GM12878 (cell line): ENCODE data around the gene ADAMTS4. TPM values are rescaled to one million over a fixed set of nuclear protein-coding genes. Genes with fewer than 3 reads are reported as not detected.
A peak's percentile ranks its signal among the peaks of the same experiment; 100 is the strongest.

ENCODE experiments used
- ATAC-seq: fragments of 200-7000 bp; cut with Tn5 transposase; 3 replicates; pipeline ENCODE4 v1.9.1; 2020; ENCODE audit warnings: mild to moderate bottlenecking, moderate library complexity
- BruUV-seq: library from RNA; stranded (reverse); fragments of 400-500 nt; replicated peaks from 2 replicates; lab custom pipeline; 2021; lab: Mats Ljungman, UMichigan
- CTCF ChIA-PET: fragments of 300-600 bp; sonication (Branson Sonifier 250); formaldehyde crosslinking; extraction: SDS; loops from one replicate; lab custom pipeline; 2021; ENCODE audit warnings: inconsistent platforms; lab: Yijun Ruan, JAX
- POLR2A ChIA-PET: fragments of 350-600 bp; formaldehyde crosslinking; extraction: SDS; loops from one replicate; lab custom pipeline; 2021; ENCODE audit warnings: inconsistent platforms; lab: Charles Lee
- RAD21 ChIA-PET: fragments of 300-600 bp; sonication (Branson Sonifier 250); formaldehyde crosslinking; loops from one replicate; lab custom pipeline; 2023; ENCODE audit warnings: antibody characterized with exemption; ENCODE audit not compliant: unreplicated experiment; lab: Charles Lee
- SMC1A ChIA-PET: fragments of 300-600 bp; sonication (Branson Sonifier 250); formaldehyde crosslinking; loops from one replicate; lab custom pipeline; 2023; ENCODE audit not compliant: unreplicated experiment, uncharacterized antibody; lab: Charles Lee
- DNase-seq: peaks from one replicate; pipeline ENCODE4 v3.0.0-alpha.2; 2011; ENCODE audit warnings: low read depth, low spot score
- FAIRE-seq: peaks from 3 replicates; lab custom pipeline; 2011; peaks lifted over from hg19 to GRCh38; lab: Jason Lieb, UNC
- H2AFZ ChIP-seq: 2 replicates; pipeline ENCODE4 v1.6.0; 2011; ENCODE audit warnings: low read depth, low read length, control low read depth; ENCODE audit not compliant: control insufficient read depth
- H3K27ac ChIP-seq: 2 replicates; pipeline ENCODE4 v1.5.1; 2011; ENCODE audit warnings: control low read depth; ENCODE audit not compliant: control insufficient read depth, insufficient read depth
- H3K27me3 ChIP-seq, 2 experiments: replicated peaks in 1 of 2; 2 replicates each; pipeline versions ENCODE4 v1.6.0 to v1.6.1; 2011; ENCODE audit warnings: low read length in 1 of 2; ENCODE audit not compliant: control insufficient read depth in 2 of 2, insufficient read depth in 2 of 2
- H3K36me3 ChIP-seq, 2 experiments: 2 replicates each; pipeline ENCODE4 v1.5.1; 2011; ENCODE audit warnings: low read length in 1 of 2; ENCODE audit not compliant: control insufficient read depth in 2 of 2, insufficient read depth in 2 of 2
- H3K4me1 ChIP-seq: 2 replicates; pipeline ENCODE4 v1.6.1; 2011; ENCODE audit warnings: mild to moderate bottlenecking, low read length, moderate library complexity, mixed read lengths; ENCODE audit not compliant: control insufficient read depth, insufficient read depth
- H3K4me2 ChIP-seq: 2 replicates; pipeline ENCODE4 v1.6.0; 2011; ENCODE audit warnings: control low read depth; ENCODE audit not compliant: control insufficient read depth, insufficient read depth
- H3K4me3 ChIP-seq: fragments of 200-600 bp; sonication (generic); 2 replicates; pipeline ENCODE4 v1.5.1; 2016
- H3K79me2 ChIP-seq: 2 replicates; pipeline ENCODE4 v1.6.0; 2011; ENCODE audit warnings: low read length; ENCODE audit not compliant: control insufficient read depth, insufficient read depth
- H3K9ac ChIP-seq: 2 replicates; pipeline ENCODE4 v1.8.0; 2011; ENCODE audit warnings: low read length, control low read depth, mixed read lengths; ENCODE audit not compliant: control insufficient read depth, insufficient read depth
- H3K9me3 ChIP-seq: replicated peaks from 3 replicates; pipeline ENCODE4 v1.5.1; 2011; ENCODE audit warnings: mild to moderate bottlenecking, low read length; ENCODE audit not compliant: control insufficient read depth, insufficient read depth
- H4K20me1 ChIP-seq: 2 replicates; pipeline ENCODE4 v1.6.0; 2011; ENCODE audit not compliant: control insufficient read depth, insufficient read depth
- CHD1 ChIP-seq: IDR thresholded peaks from 2 replicates; pipeline ENCODE4 v1.6.1; 2012; ENCODE audit warnings: low read depth, low read length, improper control_type of control experiment
- EGR1 ChIP-seq, 2 experiments: IDR thresholded peaks; 1 replicate in 1 of 2; 2 replicates in 1 of 2; pipeline ENCODE4 v1.6.1; 2011 to 2012; ENCODE audit warnings: low read depth in 2 of 2, low read length in 2 of 2, borderline replicate concordance in 1 of 2, mild to moderate bottlenecking in 1 of 2, moderate library complexity in 1 of 2
- HSF1 ChIP-seq: fragments of 150-350 bp; IDR thresholded peaks from 2 replicates; pipeline ENCODE4 v1.6.1; 2014; ENCODE audit warnings: mild to moderate bottlenecking, low read depth, low read length
- MYB ChIP-seq: fragments of 150-350 bp; IDR thresholded peaks from 2 replicates; pipeline ENCODE4 v1.6.1; 2014; ENCODE audit warnings: mild to moderate bottlenecking, low read depth, low read length, borderline replicate concordance
- NFIC ChIP-seq: IDR thresholded peaks from 2 replicates; pipeline ENCODE4 v1.6.1; 2012; ENCODE audit warnings: low read depth, mild to moderate bottlenecking, inconsistent platforms, low read length, moderate library complexity
- PBX3 ChIP-seq: IDR thresholded peaks from 2 replicates; pipeline ENCODE4 v1.6.1; 2011; ENCODE audit warnings: mild to moderate bottlenecking, low read depth, low read length, moderate library complexity; ENCODE audit not compliant: insufficient replicate concordance
- PML ChIP-seq: IDR thresholded peaks from 2 replicates; pipeline ENCODE4 v1.6.1; 2012; ENCODE audit warnings: low read length, inconsistent platforms
- POLR2AphosphoS5 ChIP-seq: IDR thresholded peaks from 2 replicates; pipeline ENCODE4 v1.6.1; 2011; ENCODE audit warnings: mild to moderate bottlenecking, low read length, inconsistent platforms
- SMARCA5 ChIP-seq: fragments of 450-650 bp; IDR thresholded peaks from 2 replicates; pipeline ENCODE4 v1.6.1; 2017; ENCODE audit warnings: mild to moderate bottlenecking
- SP1 ChIP-seq: IDR thresholded peaks from one replicate; pipeline ENCODE4 v1.6.1; 2011; ENCODE audit warnings: low read depth, low read length
- SPI1 ChIP-seq: IDR thresholded peaks from 2 replicates; pipeline ENCODE4 v1.6.1; 2011; ENCODE audit warnings: low read depth, mild to moderate bottlenecking, low read length, moderate library complexity, borderline replicate concordance; ENCODE audit not compliant: insufficient read depth
- SRF ChIP-seq, 2 experiments: IDR thresholded peaks; 2 replicates each; pipeline ENCODE4 v1.6.1; 2011; ENCODE audit warnings: low read depth in 2 of 2, low read length in 2 of 2, mild to moderate bottlenecking in 1 of 2, moderate library complexity in 1 of 2
- SUZ12 ChIP-seq: fragments of 200-600 bp; sonication (generic); IDR thresholded peaks from one replicate; pipeline ENCODE4 v1.6.1; 2018; ENCODE audit warnings: antibody characterized with exemption, mild to moderate bottlenecking; ENCODE audit not compliant: unreplicated experiment
- TCF7 ChIP-seq: IDR thresholded peaks from 2 replicates; pipeline ENCODE4 v1.6.1; 2014; ENCODE audit warnings: antibody characterized with exemption, borderline replicate concordance
- YBX1 ChIP-seq: fragments of 450-650 bp; IDR thresholded peaks from 2 replicates; pipeline ENCODE4 v1.6.1; 2016; ENCODE audit warnings: antibody characterized with exemption
- ZBTB33 ChIP-seq: fragments of 450-650 bp; IDR thresholded peaks from 2 replicates; pipeline ENCODE4 v1.6.1; 2017; ENCODE audit warnings: mild to moderate bottlenecking
- ZNF24 ChIP-seq: fragments of 450-650 bp; IDR thresholded peaks from 2 replicates; pipeline ENCODE4 v1.6.1; 2017; ENCODE audit warnings: antibody characterized with exemption, mild to moderate bottlenecking
- ZNF622 ChIP-seq: fragments of 450-650 bp; IDR thresholded peaks from 2 replicates; pipeline ENCODE4 v1.6.1; 2017; ENCODE audit warnings: mild to moderate bottlenecking, inconsistent platforms
- WGBS: methylation state at CpG from one replicate; pipeline ENCODE4 v1.1.6; 2016; ENCODE audit warnings: low lambda C conversion rate; ENCODE audit not compliant: insufficient replicate concordance, insufficient coverage; ENCODE audit errors: missing lambda C conversion rate; 5-methylcytosine and 5-hydroxymethylcytosine counted together
- in situ Hi-C: fragments of 300-500 bp; cut with MboI; formaldehyde crosslinking; loops from 9 replicates; pipeline ENCODE4 v1.14.3; 2018; ENCODE audit warnings: mixed read lengths
- intact Hi-C: fragments of 100-400 bp; cut with micrococcal nuclease; formaldehyde crosslinking; loops from one replicate; pipeline ENCODE4 v1.14.2; 2022; ENCODE audit not compliant: unreplicated experiment
- polyA plus RNA-seq, 11 experiments: library from polyadenylated mRNA; depleted of rRNA in 4 of 11; unstranded in 6 of 11; stranded (reverse) in 5 of 11; fragments of >200 nt; fragmentation: Nextera tagmentation in 4 of 11; fragmentation: Illumina TruSeq in 1 of 11; extraction: Ambion mirVana in 4 of 11; extraction: Trizol in 1 of 11; gene quantifications; 1 replicate in 1 of 11; 2 replicates in 10 of 11; pipeline versions ENCODE4 v1.2.1 to v1.2.3, GENCODE V29; 2011 to 2016; ENCODE audit warnings: inconsistent platforms in 2 of 11, missing spikeins in 2 of 11, low read depth in 1 of 11
- total RNA-seq, 4 experiments: library from RNA; depleted of rRNA in 3 of 4; stranded (reverse); fragments of >200 nt in 3 of 4; fragmentation: Illumina TruSeq in 1 of 4; extraction: Trizol in 1 of 4; gene quantifications; 2 replicates each; pipeline versions ENCODE4 v1.2.1 to v1.2.3, GENCODE V29; 2013 to 2021

ADAMTS4 gene
- total and polyA plus RNA-seq, 10 of the 15 experiments (the other 5 are each of a cell fraction or from before 2014, with no cell fraction given) = 0.01 to 0.13 (median 0.05) TPM; not detected in 2

GRCh38 chr1:161153682-161154337 is 45.0 kb downstream of the ADAMTS4 start, which contains the start of gene UFC1 (continued):
- TF ChIP-seq HSF1 = no peak
- TF ChIP-seq ZNF622 = no peak
- peak; percentile 98 for TF ChIP-seq POLR2AphosphoS5
- TF ChIP-seq PML = peak; percentile 95
- TF ChIP-seq EGR1 (IDR thresholded peaks at IDR 0.05; ENCODE audit: borderline replicate concordance in 1 of 2, low read depth in 2 of 2, low read length in 2 of 2) = no peak

GRCh38 chr1:161153176-161153575 is 45.7 kb downstream of the ADAMTS4 start:
- H3K4me2 ChIP-seq = peak overlapping the region; percentile 36
- FAIRE-seq = no peak
- H3K36me3 ChIP-seq = peaks cover 0 to 6% of the 10 kb centered on the region in 2 experiments
- peak overlapping the region; percentile 99 for H2AFZ ChIP-seq
- H4K20me1 ChIP-seq = no peaks in the 10 kb centered on the region
- ATAC-seq = peak; percentile 28
- H3K4me3 ChIP-seq = peak overlapping the region; percentile 89; the same call in 1 of the 2 replicates
- in situ Hi-C loops = no loop called here
- intact Hi-C loops = no loop called here
- no peak overlapping the region for H3K27ac ChIP-seq
- CTCF ChIA-PET = interaction anchor here (0.6 to 4.6 kb wide), 4 partner anchors 12 to 85 kb away, joined by 3 to 38 read pairs (median 4); partner anchors contain the start of gene PPOX
- H3K9ac ChIP-seq = peak overlapping the region; percentile 99
- H3K4me1 ChIP-seq = peaks cover 7% of the 10 kb centered on the region; the same call in 1 of the 2 replicates
- POLR2A ChIA-PET = interaction anchor here (0.7 to 2.0 kb wide), 8 partner anchors 19 to 469 kb away, joined by 3 to 16 read pairs (median 6); partner anchors contain the start of genes ARHGAP30, DEDD and TOMM40L
- WGBS = 28% methylated on average over 7 of the region's 9 CpGs
- H3K27me3 ChIP-seq = no peaks in the 10 kb centered on the region
- no peaks in the 10 kb centered on the region for H3K9me3 ChIP-seq
- SMC1A ChIA-PET = interaction anchor here (0.7 to 1.6 kb wide), 5 partner anchors 13 to 72 kb away, joined by 3 to 8 read pairs (median 5); partner anchors contain the start of genes DEDD, PPOX and TOMM40L
- peaks cover 16% of the 10 kb centered on the region for H3K79me2 ChIP-seq
- RAD21 ChIA-PET = interaction anchor here (1.3 to 1.6 kb wide), 3 partner anchors 13 to 107 kb away, joined by 4 to 6 read pairs (median 4); partner anchors contain the start of genes PPOX, TOMM40L and USF1
- DNase-seq = no peak
- no TSS peak for BruUV-seq
- TF ChIP-seq SMARCA5 (no peak), YBX1 (no peak), MYB (no peak), SPI1 (no peak), SRF (IDR thresholded peaks at IDR 0.05; ENCODE audit: low read depth in 2 of 2, low read length in 2 of 2) (no peak), ZBTB33 (no peak), SP1 (no peak), CHD1 (no peak), SUZ12 (no peak), ZNF24 (no peak), NFIC (no peak), PBX3 (no peak), TCF7 (no peak)
